ENCODE results near the gene CAPZA2. TPM values are rescaled to one million over a fixed set of nuclear protein-coding genes. Genes with fewer than 3 reads are reported as not detected.
A peak's percentile ranks its signal among the peaks of the same experiment; 100 is the strongest.

Gene CAPZA2
- polyA plus RNA-seq, 3 donors = 67.0 to 807 (median 672) TPM

DNA sequence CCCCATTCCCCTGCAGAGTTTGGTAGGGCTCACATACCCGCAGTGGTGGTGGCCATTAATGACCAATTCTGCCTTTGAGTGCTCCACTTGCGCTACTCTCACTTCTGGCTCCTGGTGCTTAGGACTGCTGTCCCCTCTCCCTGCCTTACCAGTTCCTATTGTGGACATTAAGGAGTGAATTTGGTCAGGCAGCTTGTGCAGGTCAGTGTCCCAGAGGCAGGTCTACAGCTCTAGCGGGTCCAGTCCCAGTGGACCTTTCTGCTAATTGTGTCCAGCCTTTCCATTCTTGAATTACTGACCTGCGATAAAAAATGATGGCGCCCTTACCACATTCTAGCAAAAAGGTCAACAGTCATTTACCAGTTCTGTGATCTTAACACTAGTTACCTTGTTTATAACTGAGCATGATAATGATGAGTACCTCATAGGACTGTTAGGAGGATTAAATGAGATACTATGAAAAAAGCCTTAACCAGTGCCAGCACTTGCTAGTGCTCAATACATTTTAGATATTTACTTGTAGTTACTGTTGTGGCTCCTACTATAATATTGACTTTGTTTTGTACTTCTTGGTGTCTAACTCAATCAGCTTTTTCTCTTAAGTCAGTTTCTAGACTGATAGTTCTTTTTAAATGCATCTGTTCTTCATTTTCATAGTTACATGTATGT is 105.0 kb downstream of the CAPZA2 start:
- Histone ChIP-seq H3K9ac (ENCODE audit: insufficient read depth, low read length, poor library complexity, severe bottlenecking) (no peak overlapping the region), H3K4me1 (ENCODE audit: control insufficient read depth in 1 of 2, insufficient read depth in 2 of 2, low read length in 2 of 2) (peaks cover 22 to 26% of the 10 kb centered on the region in 2 donors), H3K27ac (ENCODE audit: low read depth in 1 of 2, low read length in 2 of 2) (no peak overlapping the region), H3K36me3 (replicated peaks in 1 of 2; ENCODE audit: control insufficient read depth in 1 of 2, insufficient read depth in 2 of 2, low read length in 2 of 2) (no peaks in the 10 kb centered on the region), H3K4me2 (replicated peaks; ENCODE audit: extremely low read depth, low read length, poor library complexity, severe bottlenecking) (no peak overlapping the region), H3K27me3 (ENCODE audit: control insufficient read depth in 2 of 2, insufficient read depth in 2 of 2, low read length in 2 of 2) (no peaks in the 10 kb centered on the region), H2AFZ (ENCODE audit: insufficient read depth, low read depth, low read length, poor library complexity, severe bottlenecking) (no peak overlapping the region), H3K79me2 (ENCODE audit: insufficient read depth, low read length) (peaks cover 31% of the 10 kb centered on the region), H3K4me3 (replicated peaks in 1 of 3; ENCODE audit: low read depth in 2 of 3, low read length in 3 of 3) (no peak overlapping the region), H4K20me1 (ENCODE audit: insufficient read depth, low read length) (no peaks in the 10 kb centered on the region), H3K9me3 (replicated peaks in 1 of 2; ENCODE audit: control insufficient read depth in 1 of 2, insufficient read depth in 1 of 2, low read length in 2 of 2) (no peaks in the 10 kb centered on the region)
- Mint-ChIP-seq H3K4me1 (peaks cover 35% of the 10 kb centered on the region), H3K9me3 (peaks cover 0 to 2% (median 0%) of the 10 kb centered on the region in 7 donors), H3K27ac (peak overlapping the region in 1 of 7 donors; percentile 39), H3K4me3 (no peak overlapping the region), H3K27me3 (ENCODE audit: low read depth in 3 of 3) (peaks cover 0 to 1% (median 0%) of the 10 kb centered on the region in 3 donors), H3K36me3 (peaks cover 0 to 3% of the 10 kb centered on the region in 2 donors)
- WGBS (ENCODE audit: insufficient coverage) = 100% methylated on average over 5 of the region's 5 CpGs
- intact Hi-C loops (cut with micrococcal nuclease) = no loop called here
- TF ChIP-seq, protein P1, sequence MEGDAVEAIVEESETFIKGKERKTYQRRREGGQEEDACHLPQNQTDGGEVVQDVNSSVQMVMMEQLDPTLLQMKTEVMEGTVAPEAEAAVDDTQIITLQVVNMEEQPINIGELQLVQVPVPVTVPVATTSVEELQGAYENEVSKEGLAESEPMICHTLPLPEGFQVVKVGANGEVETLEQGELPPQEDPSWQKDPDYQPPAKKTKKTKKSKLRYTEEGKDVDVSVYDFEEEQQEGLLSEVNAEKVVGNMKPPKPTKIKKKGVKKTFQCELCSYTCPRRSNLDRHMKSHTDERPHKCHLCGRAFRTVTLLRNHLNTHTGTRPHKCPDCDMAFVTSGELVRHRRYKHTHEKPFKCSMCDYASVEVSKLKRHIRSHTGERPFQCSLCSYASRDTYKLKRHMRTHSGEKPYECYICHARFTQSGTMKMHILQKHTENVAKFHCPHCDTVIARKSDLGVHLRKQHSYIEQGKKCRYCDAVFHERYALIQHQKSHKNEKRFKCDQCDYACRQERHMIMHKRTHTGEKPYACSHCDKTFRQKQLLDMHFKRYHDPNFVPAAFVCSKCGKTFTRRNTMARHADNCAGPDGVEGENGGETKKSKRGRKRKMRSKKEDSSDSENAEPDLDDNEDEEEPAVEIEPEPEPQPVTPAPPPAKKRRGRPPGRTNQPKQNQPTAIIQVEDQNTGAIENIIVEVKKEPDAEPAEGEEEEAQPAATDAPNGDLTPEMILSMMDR (IDR thresholded peaks at IDR 0.05) = no peak
- DNase-seq = no peak

DNA sequence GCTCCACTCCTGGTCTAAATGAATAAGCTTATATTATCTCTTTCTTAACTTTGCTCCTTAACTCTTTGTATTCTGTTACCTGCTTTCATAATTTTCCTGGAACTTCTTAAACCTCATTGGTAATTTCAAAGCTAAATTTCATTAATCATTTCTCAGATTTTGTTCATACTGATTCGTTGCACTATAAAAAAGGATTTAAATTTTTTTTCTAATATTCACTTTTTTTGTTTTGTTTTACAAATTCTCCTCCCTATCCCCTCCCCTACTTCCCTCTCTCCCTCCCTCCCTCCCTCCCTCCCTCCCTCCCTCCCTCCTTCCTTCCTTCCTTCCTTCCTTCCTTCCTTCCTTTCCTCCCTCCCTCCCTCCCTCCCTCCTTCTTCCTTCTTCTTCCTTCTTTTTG is 105.6 kb downstream of the CAPZA2 start:
- H3K27ac Mint-ChIP-seq = peak overlapping the region in 1 of 7 donors; percentile 61
- TF ChIP-seq, protein P1 (IDR thresholded peaks at IDR 0.05) = no peak
- no peaks in the 10 kb centered on the region for H3K36me3 ChIP-seq (replicated peaks in 1 of 2; ENCODE audit: control insufficient read depth in 1 of 2, insufficient read depth in 2 of 2, low read length in 2 of 2)
- H3K4me3 ChIP-seq (replicated peaks in 1 of 3; ENCODE audit: low read depth in 2 of 3, low read length in 3 of 3) = no peak overlapping the region
- H2AFZ ChIP-seq (ENCODE audit: insufficient read depth, low read depth, low read length, poor library complexity, severe bottlenecking) = no peak overlapping the region
- H3K4me3 Mint-ChIP-seq = no peak overlapping the region
- peaks cover 22 to 26% of the 10 kb centered on the region in 2 donors for H3K4me1 ChIP-seq (ENCODE audit: control insufficient read depth in 1 of 2, insufficient read depth in 2 of 2, low read length in 2 of 2)
- peaks cover 0 to 2% (median 0%) of the 10 kb centered on the region in 7 donors for H3K9me3 Mint-ChIP-seq
- H3K9ac ChIP-seq (ENCODE audit: insufficient read depth, low read length, poor library complexity, severe bottlenecking) = no peak overlapping the region
- H3K27ac ChIP-seq (ENCODE audit: low read depth in 1 of 2, low read length in 2 of 2) = no peak overlapping the region
- H3K27me3 Mint-ChIP-seq (ENCODE audit: low read depth in 3 of 3) = peaks cover 0 to 1% (median 0%) of the 10 kb centered on the region in 3 donors
- H3K79me2 ChIP-seq (ENCODE audit: insufficient read depth, low read length) = peaks cover 26% of the 10 kb centered on the region
- H4K20me1 ChIP-seq (ENCODE audit: insufficient read depth, low read length) = no peaks in the 10 kb centered on the region
- no peaks in the 10 kb centered on the region for H3K27me3 ChIP-seq (ENCODE audit: control insufficient read depth in 2 of 2, insufficient read depth in 2 of 2, low read length in 2 of 2)
- no peak overlapping the region for H3K4me2 ChIP-seq (replicated peaks; ENCODE audit: extremely low read depth, low read length, poor library complexity, severe bottlenecking)
- WGBS (ENCODE audit: insufficient coverage) = no CpG with 5 or more reads among the region's 1 CpG
- H3K4me1 Mint-ChIP-seq = peaks cover 33% of the 10 kb centered on the region
- intact Hi-C loops (cut with micrococcal nuclease) = no loop called here
- no peaks in the 10 kb centered on the region for H3K9me3 ChIP-seq (replicated peaks in 1 of 2; ENCODE audit: control insufficient read depth in 1 of 2, insufficient read depth in 1 of 2, low read length in 2 of 2)
- no peak for DNase-seq
- peaks cover 0 to 3% of the 10 kb centered on the region in 2 donors for H3K36me3 Mint-ChIP-seq
